ENCODE data around the gene CLDN14. TPM values are rescaled to one million over a fixed set of nuclear protein-coding genes. Genes with fewer than 3 reads are reported as not detected.

CLDN14 gene
- total RNA-seq, 2 experiments from 2014 or later: not detected

- DNase-seq (ENCODE audit: low spot score): no peak
- Histone ChIP-seq H3K9me2 (ENCODE audit: insufficient read depth, low read length) (no peaks in the 10 kb centered on the region), H3K79me2 (ENCODE audit: insufficient read depth, low read depth, low read length) (no peaks in the 10 kb centered on the region), H3K4me3 (ENCODE audit: low read depth, low read length, poor library complexity, severe bottlenecking) (no peak overlapping the region), H3K36me3 (ENCODE audit: insufficient read depth, low read length) (no peaks in the 10 kb centered on the region), H3K4me2 (ENCODE audit: low read length) (no peak overlapping the region), H3K27ac (ENCODE audit: low read depth, low read length, poor library complexity, severe bottlenecking) (no peak overlapping the region), H3K9me3 (ENCODE audit: low read length) (no peaks in the 10 kb centered on the region), H3K4me1 (ENCODE audit: insufficient read depth, low read length, poor library complexity, severe bottlenecking) (no peaks in the 10 kb centered on the region), H4K20me1 (ENCODE audit: insufficient read depth, low read length) (no peaks in the 10 kb centered on the region), H2AFZ (ENCODE audit: low read length) (no peak overlapping the region)
- TF ChIP-seq EZH2phosphoT487 (IDR thresholded peaks at IDR 0.05; ENCODE audit: borderline replicate concordance, low read depth, low read length) (no peak), CTCF (conservative IDR thresholded peaks at IDR 0.05; ENCODE audit: low read length) (no peak)
- BruUV-seq (replicated peaks): no TSS peak
- POLR2A ChIA-PET: interaction anchor here (1.7 to 1.9 kb wide), 2 partner anchors 9 to 10 kb away, joined by 6 to 8 read pairs; no protein-coding TSS in a partner anchor
- CTCF ChIA-PET (ENCODE audit: unreplicated experiment): no interaction called here
- intact Hi-C loops (cut with micrococcal nuclease; ENCODE audit: unreplicated experiment): no loop called here
Observed at GRCh38 chr21:36527317-36527716, 47.4 kb upstream of the CLDN14 start.

GRCh38 chr21:36526104-36526503, 46.2 kb upstream of the CLDN14 start:
- Histone ChIP-seq H3K4me2 (ENCODE audit: low read length) (no peak overlapping the region), H3K9me3 (ENCODE audit: low read length) (no peaks in the 10 kb centered on the region), H3K36me3 (ENCODE audit: insufficient read depth, low read length) (no peaks in the 10 kb centered on the region), H3K9me2 (ENCODE audit: insufficient read depth, low read length) (no peaks in the 10 kb centered on the region), H2AFZ (ENCODE audit: low read length) (no peak overlapping the region), H3K79me2 (ENCODE audit: insufficient read depth, low read depth, low read length) (no peaks in the 10 kb centered on the region), H3K27ac (ENCODE audit: low read depth, low read length, poor library complexity, severe bottlenecking) (no peak overlapping the region), H3K4me3 (ENCODE audit: low read depth, low read length, poor library complexity, severe bottlenecking) (no peak overlapping the region), H3K4me1 (ENCODE audit: insufficient read depth, low read length, poor library complexity, severe bottlenecking) (no peaks in the 10 kb centered on the region), H4K20me1 (ENCODE audit: insufficient read depth, low read length) (no peaks in the 10 kb centered on the region)
- no TSS peak for BruUV-seq (replicated peaks)
- CTCF ChIA-PET (ENCODE audit: unreplicated experiment): no interaction called here
- TF ChIP-seq CTCF (conservative IDR thresholded peaks at IDR 0.05; ENCODE audit: low read length) (no peak), EZH2phosphoT487 (IDR thresholded peaks at IDR 0.05; ENCODE audit: borderline replicate concordance, low read depth, low read length) (no peak)
- POLR2A ChIA-PET: interaction anchor here (1.9 kb wide), 1 partner anchor 9 kb away, joined by 6 read pairs; no protein-coding TSS in a partner anchor
- intact Hi-C loops (cut with micrococcal nuclease; ENCODE audit: unreplicated experiment): no loop called here
- DNase-seq (ENCODE audit: low spot score): no peak

GRCh38 chr21:36524477-36524876, 44.6 kb upstream of the CLDN14 start:
- no peak for DNase-seq (ENCODE audit: low spot score)
- no TSS peak for BruUV-seq (replicated peaks)
- no peak for TF ChIP-seq CTCF (conservative IDR thresholded peaks at IDR 0.05; ENCODE audit: low read length)
- TF ChIP-seq EZH2phosphoT487 (IDR thresholded peaks at IDR 0.05; ENCODE audit: borderline replicate concordance, low read depth, low read length): no peak
- intact Hi-C loops (cut with micrococcal nuclease; ENCODE audit: unreplicated experiment): no loop called here
- no peaks in the 10 kb centered on the region for H3K36me3 ChIP-seq (ENCODE audit: insufficient read depth, low read length)
- H3K4me3 ChIP-seq (ENCODE audit: low read depth, low read length, poor library complexity, severe bottlenecking): no peak overlapping the region
- H3K9me2 ChIP-seq (ENCODE audit: insufficient read depth, low read length): no peaks in the 10 kb centered on the region
- H3K27ac ChIP-seq (ENCODE audit: low read depth, low read length, poor library complexity, severe bottlenecking): no peak overlapping the region
- ChIA-PET POLR2A (no interaction called here), CTCF (ENCODE audit: unreplicated experiment) (no interaction called here)
- H2AFZ ChIP-seq (ENCODE audit: low read length): no peak overlapping the region
- H4K20me1 ChIP-seq (ENCODE audit: insufficient read depth, low read length): no peaks in the 10 kb centered on the region
- H3K4me1 ChIP-seq (ENCODE audit: insufficient read depth, low read length, poor library complexity, severe bottlenecking): no peaks in the 10 kb centered on the region
- peaks cover 10% of the 10 kb centered on the region; the same call in 1 of the 2 replicates for H3K9me3 ChIP-seq (ENCODE audit: low read length)
- no peak overlapping the region for H3K4me2 ChIP-seq (ENCODE audit: low read length)
- no peaks in the 10 kb centered on the region for H3K79me2 ChIP-seq (ENCODE audit: insufficient read depth, low read depth, low read length)
